SU-DHL-6 (cell line): ENCODE results near the gene LYVE1.

Experiments
- H2AFZ ChIP-seq: fragments of 200-600 bp; sonication (generic); 2 replicates; pipeline ENCODE4 v1.6.1; 2014; ENCODE audit warnings: low read depth, mild to moderate bottlenecking, moderate library complexity, mixed read lengths, antibody characterized with exemption, low read length; ENCODE audit not compliant: severe bottlenecking
- H3F3A ChIP-seq: fragments of 200-600 bp; shearing (Covaris generic); 2 replicates; pipeline ENCODE4 v1.6.0; 2016; ENCODE audit warnings: antibody characterized with exemption, mild to moderate bottlenecking; ENCODE audit not compliant: insufficient read depth
- H3K27ac ChIP-seq: fragments of 200-600 bp; sonication (generic); 2 replicates; pipeline ENCODE4 v1.5.1; 2016; ENCODE audit warnings: low read depth, mild to moderate bottlenecking, low read length, moderate library complexity, mixed read lengths
- H3K27me3 ChIP-seq: fragments of 200-600 bp; sonication (generic), shearing (Covaris generic); 2 replicates; pipeline ENCODE4 v1.6.0; 2014; ENCODE audit warnings: mild to moderate bottlenecking, low read length
- H3K36me3 ChIP-seq: fragments of 200-600 bp; sonication (generic); 2 replicates; pipeline ENCODE4 v1.6.1; 2014; ENCODE audit warnings: mild to moderate bottlenecking, low read length, mixed read lengths
- H3K4me2 ChIP-seq: fragments of 300-600, 200-600 bp; shearing (Covaris generic), sonication (generic); 2 replicates; pipeline ENCODE4 v1.6.0; 2014; ENCODE audit warnings: low read length, low read depth, mild to moderate bottlenecking; ENCODE audit not compliant: poor library complexity, severe bottlenecking
- H3K4me3 ChIP-seq: fragments of 200-600 bp; sonication (generic); 2 replicates; pipeline ENCODE4 v1.5.1; 2014; ENCODE audit warnings: antibody characterized with exemption, low read length, mild to moderate bottlenecking, mixed read lengths; ENCODE audit not compliant: insufficient read depth, poor library complexity, severe bottlenecking
- H3K79me2 ChIP-seq: fragments of 200-600 bp; sonication (generic); 2 replicates; pipeline ENCODE4 v1.6.1; 2014; ENCODE audit warnings: mild to moderate bottlenecking, low read length, moderate library complexity; ENCODE audit not compliant: insufficient read depth
- H3K9ac ChIP-seq: fragments of 200-600 bp; sonication (generic); 2 replicates; pipeline ENCODE4 v1.7.0; 2014; ENCODE audit warnings: mild to moderate bottlenecking, low read length
- H3K9me2 ChIP-seq: fragments of 200-600 bp; sonication (generic); replicated peaks from 2 replicates; pipeline ENCODE4 v1.6.1; 2014; ENCODE audit warnings: low read length; ENCODE audit not compliant: insufficient read depth
- H3K9me3 ChIP-seq: fragments of 200-600 bp; sonication (generic); 2 replicates; pipeline ENCODE4 v1.6.1; 2014; ENCODE audit warnings: low read length, mixed read lengths; ENCODE audit not compliant: insufficient read depth
- H4K20me1 ChIP-seq: fragments of 200-600 bp; sonication (generic); 2 replicates; pipeline ENCODE4 v1.6.1; 2014; ENCODE audit warnings: low read depth, mild to moderate bottlenecking, antibody characterized with exemption, low read length, moderate library complexity, mixed read lengths
- EZH2phosphoT487 ChIP-seq: fragments of 200-600 bp; sonication (generic), shearing (Covaris generic); conservative IDR thresholded peaks from 2 replicates; pipeline ENCODE4 v1.6.1; 2018; ENCODE audit warnings: mild to moderate bottlenecking, antibody characterized with exemption, low read length, moderate library complexity, mixed read lengths
- TF ChIP-seq, protein P1 (sequence below): fragments of 200-600 bp; sonication (generic); IDR thresholded peaks from one replicate; pipeline ENCODE4 v1.5.1; 2017; ENCODE audit warnings: antibody characterized with exemption, mild to moderate bottlenecking, low read length, moderate library complexity; ENCODE audit not compliant: insufficient read depth, poor library complexity, severe bottlenecking

Gene LYVE1

DNA sequence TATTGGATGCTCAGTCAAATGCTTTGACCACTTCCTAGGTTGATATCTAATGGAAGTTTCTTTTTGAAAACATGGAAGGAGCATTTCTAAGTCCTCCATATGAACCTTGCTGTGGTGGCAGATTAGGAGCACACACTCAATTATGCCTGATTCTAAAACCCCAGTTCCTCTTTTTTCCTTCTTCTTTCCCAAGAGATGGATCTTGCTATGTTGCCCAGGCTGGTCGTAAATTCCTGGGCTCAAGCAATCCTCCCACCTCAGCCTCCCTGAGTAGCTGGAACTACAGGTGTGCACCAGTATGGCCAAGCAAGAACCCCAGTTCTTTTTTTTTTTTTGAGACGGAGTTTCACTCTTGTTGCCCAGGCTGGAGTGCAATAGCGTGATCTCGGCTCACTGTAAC is 3.0 kb downstream of the LYVE1 start:
- no peaks in the 10 kb centered on the region for H3K9me3 ChIP-seq
- H3F3A ChIP-seq = no peaks in the 10 kb centered on the region
- H3K9ac ChIP-seq = no peak overlapping the region
- TF ChIP-seq, protein P1, sequence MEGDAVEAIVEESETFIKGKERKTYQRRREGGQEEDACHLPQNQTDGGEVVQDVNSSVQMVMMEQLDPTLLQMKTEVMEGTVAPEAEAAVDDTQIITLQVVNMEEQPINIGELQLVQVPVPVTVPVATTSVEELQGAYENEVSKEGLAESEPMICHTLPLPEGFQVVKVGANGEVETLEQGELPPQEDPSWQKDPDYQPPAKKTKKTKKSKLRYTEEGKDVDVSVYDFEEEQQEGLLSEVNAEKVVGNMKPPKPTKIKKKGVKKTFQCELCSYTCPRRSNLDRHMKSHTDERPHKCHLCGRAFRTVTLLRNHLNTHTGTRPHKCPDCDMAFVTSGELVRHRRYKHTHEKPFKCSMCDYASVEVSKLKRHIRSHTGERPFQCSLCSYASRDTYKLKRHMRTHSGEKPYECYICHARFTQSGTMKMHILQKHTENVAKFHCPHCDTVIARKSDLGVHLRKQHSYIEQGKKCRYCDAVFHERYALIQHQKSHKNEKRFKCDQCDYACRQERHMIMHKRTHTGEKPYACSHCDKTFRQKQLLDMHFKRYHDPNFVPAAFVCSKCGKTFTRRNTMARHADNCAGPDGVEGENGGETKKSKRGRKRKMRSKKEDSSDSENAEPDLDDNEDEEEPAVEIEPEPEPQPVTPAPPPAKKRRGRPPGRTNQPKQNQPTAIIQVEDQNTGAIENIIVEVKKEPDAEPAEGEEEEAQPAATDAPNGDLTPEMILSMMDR = no peak
- no peak for TF ChIP-seq EZH2phosphoT487
- no peak overlapping the region for H3K27ac ChIP-seq
- H4K20me1 ChIP-seq = no peaks in the 10 kb centered on the region
- no peaks in the 10 kb centered on the region for H3K79me2 ChIP-seq
- H3K4me2 ChIP-seq = no peak overlapping the region
- H3K4me3 ChIP-seq = no peak overlapping the region
- H3K9me2 ChIP-seq = no peaks in the 10 kb centered on the region
- H3K36me3 ChIP-seq = no peaks in the 10 kb centered on the region
- H3K27me3 ChIP-seq = no peaks in the 10 kb centered on the region
- no peak overlapping the region for H2AFZ ChIP-seq

DNA sequence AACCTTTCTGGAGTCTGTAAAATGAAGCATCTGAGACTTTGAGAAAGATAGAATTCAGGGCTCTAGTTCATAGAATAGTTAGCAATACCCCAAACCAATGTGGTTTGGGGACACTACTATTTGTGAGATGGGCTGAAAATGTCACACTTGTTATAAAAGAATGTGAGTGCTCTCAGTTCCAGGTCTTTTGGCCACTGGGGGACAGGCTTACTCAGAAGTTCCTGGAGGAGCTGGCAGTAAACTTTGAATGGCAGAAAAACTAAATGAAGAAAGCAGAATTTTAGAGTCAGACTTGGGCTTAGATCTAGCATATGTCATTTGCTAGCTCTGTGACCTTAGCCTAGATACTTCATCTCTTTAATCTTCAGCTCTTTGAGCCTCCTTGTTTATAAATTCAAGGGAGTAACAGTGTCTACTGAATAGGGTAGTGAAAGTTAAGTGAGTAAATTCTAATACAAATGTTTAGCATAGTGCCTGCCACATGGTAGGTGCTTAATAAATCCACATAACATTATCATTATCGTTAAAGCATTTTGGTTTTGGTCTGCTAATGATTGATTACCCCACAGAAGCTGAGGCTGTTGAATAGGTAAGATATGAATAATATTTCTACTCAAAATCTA is 3.7 kb downstream of the LYVE1 start:
- H3K36me3 ChIP-seq = no peaks in the 10 kb centered on the region
- no peak overlapping the region for H3K4me2 ChIP-seq
- no peaks in the 10 kb centered on the region for H3K9me2 ChIP-seq
- H3F3A ChIP-seq = no peaks in the 10 kb centered on the region
- H4K20me1 ChIP-seq = no peaks in the 10 kb centered on the region
- H3K9ac ChIP-seq = no peak overlapping the region
- H3K79me2 ChIP-seq = no peaks in the 10 kb centered on the region
- no peak overlapping the region for H3K4me3 ChIP-seq
- no peaks in the 10 kb centered on the region for H3K27me3 ChIP-seq
- H3K27ac ChIP-seq = no peak overlapping the region
- H3K9me3 ChIP-seq = no peaks in the 10 kb centered on the region
- TF ChIP-seq, protein P1 = no peak
- no peak for TF ChIP-seq EZH2phosphoT487
- H2AFZ ChIP-seq = no peak overlapping the region

DNA sequence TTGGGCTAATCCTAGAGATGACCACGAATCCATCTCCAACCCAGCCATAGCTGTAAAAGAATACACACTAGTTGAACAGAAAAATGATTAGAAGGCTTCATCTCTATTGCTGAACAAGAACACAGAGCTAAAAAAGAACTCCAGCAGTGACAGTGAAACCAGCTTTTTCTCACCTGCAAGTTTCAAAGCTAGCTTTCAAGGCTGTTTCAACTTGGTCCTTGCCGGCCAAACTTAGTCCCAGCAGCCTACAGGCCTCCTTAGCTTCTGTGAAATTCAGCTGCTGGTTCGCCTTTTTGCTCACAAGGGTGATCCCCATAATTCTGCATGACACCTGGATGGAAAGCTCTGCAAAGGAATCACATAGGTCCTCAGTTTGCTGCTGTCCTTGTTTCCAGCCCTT is 4.4 kb downstream of the LYVE1 start:
- Histone ChIP-seq H3K4me2 (no peak overlapping the region), H3K36me3 (no peaks in the 10 kb centered on the region), H3F3A (no peaks in the 10 kb centered on the region), H3K27me3 (no peaks in the 10 kb centered on the region), H3K79me2 (no peaks in the 10 kb centered on the region), H3K9me3 (no peaks in the 10 kb centered on the region), H3K4me3 (no peak overlapping the region), H2AFZ (no peak overlapping the region), H4K20me1 (no peaks in the 10 kb centered on the region), H3K9me2 (no peaks in the 10 kb centered on the region), H3K27ac (no peak overlapping the region), H3K9ac (no peak overlapping the region)
- no peak for TF ChIP-seq EZH2phosphoT487

DNA sequence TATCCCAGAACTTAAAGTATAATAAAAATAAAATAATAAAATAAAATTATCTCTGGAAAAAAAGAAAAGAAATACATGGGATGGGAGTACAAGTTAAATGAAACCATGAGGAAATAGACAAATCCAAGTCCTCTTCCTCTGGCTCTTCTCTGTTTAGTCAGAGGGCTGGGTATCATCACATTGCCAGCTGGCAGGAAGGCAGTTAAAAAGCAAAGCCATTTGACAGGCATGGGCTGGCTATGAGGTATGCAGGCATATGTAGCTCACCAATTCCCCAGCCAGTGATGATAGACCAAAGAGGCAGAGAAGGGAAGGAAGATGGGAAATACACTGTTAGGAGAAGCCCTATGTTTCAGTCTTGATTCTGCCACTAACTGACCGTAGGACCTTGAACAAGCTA is 6.5 kb downstream of the LYVE1 start:
- Histone ChIP-seq H3K4me2 (no peak overlapping the region), H3K79me2 (no peaks in the 10 kb centered on the region), H3K27ac (no peak overlapping the region), H3F3A (no peaks in the 10 kb centered on the region), H3K27me3 (no peaks in the 10 kb centered on the region), H3K9me2 (no peaks in the 10 kb centered on the region), H3K36me3 (no peaks in the 10 kb centered on the region), H4K20me1 (no peaks in the 10 kb centered on the region), H2AFZ (no peak overlapping the region), H3K9ac (no peak overlapping the region), H3K4me3 (no peak overlapping the region), H3K9me3 (no peaks in the 10 kb centered on the region)
- no peak for TF ChIP-seq EZH2phosphoT487
- TF ChIP-seq, protein P1 = no peak
